Activated T-helper 1 cell treated with Interleukin-2 at 50 U/mL for 16 hours (primary cell): ENCODE measurements around the gene EHBP1.

Experiments used
- DNase-seq: peaks from one replicate; pipeline ENCODE4 v3.0.0-alpha.2; 2020; ENCODE audit warnings: low read depth

The EHBP1 gene

DNA sequence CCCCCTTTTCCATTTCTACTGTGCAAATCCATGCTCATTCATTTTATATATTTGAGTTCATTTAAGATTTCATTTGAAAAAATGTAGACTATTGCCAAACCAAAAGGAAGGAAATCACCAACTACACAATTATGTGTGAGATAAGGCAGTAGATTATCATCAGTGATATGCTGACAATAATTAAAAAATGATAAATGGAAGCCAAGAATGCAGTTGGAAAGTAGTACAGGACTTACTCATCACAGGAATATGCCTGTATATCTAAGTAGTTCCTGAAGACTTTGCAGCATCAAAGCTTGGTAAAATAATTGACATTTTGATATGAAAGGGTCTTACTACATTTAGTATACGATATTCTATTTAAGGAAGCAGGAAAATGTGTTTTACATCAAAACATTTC lies 179.0 kb downstream of the EHBP1 start:
- no peak for DNase-seq

DNA sequence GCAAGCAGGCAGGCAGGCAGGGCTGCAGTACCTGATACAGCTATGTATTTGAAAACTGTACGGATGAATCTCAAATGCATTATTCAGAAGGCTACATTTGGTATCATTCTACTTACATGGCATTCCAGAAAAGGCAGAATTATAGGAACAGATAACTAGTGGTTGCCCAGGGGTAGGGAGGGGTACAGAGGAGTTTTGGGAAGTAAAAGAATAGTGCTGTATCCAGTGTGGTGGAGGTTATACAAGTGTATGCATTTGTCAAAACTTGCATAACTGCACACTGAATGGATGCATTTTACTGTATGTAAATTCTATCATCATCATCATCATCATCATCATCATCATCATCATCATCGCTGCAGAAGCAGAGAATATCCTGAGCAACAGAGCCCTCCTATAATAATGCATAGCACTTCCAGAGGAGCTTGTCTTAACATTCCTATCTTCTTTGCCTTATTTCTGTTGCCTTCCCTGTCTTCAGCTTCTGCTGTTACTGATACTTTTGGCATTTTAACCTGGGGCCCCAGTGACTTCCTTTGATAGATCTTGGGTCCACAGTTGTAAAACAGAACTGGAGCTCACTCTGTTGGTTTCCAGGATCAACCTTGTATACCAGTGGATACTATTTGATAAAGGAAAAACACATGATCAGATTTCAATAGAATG lies 189.6 kb downstream of the EHBP1 start:
- DNase-seq, result no peak

DNA sequence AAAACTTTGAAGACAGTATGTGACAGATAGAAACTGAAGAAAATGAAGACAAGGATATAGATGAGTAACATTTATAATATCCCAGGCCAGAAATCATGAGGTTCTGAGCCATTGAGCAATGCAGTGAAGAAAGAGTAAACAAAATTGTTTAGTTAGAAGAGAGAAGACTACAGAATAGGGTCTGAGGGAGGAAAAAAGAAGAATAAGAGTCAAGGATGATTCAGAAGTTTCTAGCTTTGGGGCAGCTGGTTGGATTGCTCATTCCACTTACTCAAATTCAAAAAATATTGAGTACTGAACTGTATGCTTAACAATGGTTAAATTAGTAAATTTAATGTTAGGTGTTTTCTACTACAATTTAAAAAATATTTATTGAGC lies 190.1 kb downstream of the EHBP1 start:
- DNase-seq, result no peak

DNA sequence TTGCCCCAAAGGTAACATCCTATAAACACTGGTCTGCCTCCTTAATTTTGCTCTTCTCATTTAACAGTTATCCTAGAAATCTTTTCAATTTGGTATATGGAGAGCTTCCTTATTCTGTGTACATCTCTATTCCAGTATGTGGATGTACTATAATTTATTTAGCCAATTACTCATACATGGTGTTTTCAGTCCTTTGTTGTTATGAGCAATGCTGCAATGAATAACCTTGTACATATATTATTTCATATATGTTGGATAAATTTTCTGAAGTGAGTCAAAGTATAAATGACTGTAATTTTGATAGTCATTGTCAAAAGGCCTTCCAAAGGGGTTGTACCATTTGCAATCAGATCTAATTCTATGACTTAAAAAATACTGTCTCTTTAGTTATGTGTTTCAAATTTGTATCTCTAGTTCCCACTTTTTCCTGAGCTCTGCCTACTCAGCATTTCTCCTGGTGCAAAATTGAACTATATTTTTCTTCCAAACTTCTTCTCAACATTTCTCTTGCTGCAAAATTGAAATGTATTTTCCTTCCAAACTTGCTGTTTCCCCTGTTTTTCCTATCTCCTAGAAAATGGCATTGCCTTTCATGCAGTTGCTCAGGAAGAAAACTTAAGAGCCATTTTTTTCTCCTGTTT lies 191.8 kb downstream of the EHBP1 start:
- DNase-seq, result no peak

DNA sequence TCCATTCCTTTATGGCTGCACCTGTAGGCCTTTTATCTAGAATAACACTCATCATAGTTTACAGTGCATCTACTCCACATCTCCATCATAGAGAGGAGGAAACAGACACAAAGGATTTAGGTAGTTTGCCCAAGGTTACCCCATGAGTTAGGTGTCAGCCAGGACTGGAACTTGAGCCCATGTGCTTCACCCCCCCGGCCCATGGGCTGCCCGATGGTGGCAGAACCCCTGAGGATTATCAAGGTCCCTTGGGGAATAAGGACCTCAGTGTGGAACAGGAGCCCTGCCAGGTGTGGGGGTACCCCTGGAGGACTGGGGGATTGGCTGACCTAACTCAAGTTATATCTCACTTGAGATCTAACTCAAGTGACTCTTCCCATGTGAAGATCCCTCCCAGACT lies 198.8 kb downstream of the EHBP1 start:
- DNase-seq, result no peak

DNA sequence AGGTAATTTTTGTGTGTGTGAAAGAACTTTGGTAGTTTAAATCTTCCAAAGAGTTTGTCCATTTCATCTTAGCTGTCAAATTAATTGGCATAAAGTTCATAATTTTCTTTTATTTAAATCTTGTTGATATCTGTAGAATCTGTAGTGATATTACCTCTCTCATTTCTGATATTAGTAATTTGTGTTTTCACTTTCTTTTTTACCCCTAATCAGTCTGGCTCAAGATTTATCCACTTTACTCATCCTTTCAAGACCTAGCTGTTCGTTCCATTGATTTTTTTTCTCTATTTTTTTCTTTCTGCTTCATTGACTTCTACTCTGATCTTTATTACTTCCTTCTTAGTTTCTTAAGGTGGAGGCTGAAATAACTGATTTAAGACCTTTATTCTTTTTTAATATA lies 202.6 kb downstream of the EHBP1 start:
- no peak for DNase-seq

DNA sequence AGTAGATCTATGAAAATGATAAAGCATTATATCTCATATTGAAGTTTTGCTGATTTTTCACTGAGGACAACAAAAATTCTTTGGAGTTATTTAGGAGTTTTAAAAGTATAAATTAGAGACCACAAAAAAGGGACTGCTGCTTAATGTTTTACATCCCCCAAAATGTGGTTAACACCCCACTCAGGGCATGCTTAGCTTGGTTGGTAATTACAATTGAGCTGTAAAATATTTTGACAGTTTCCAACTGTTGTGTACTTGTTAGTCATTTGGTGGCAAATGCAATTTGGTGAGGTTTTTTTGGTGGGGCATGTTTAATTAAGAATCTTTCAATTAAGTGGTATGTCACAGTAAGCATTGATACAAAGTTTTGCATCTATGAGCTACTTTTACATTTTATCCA lies 207.8 kb downstream of the EHBP1 start:
- no peak for DNase-seq

DNA sequence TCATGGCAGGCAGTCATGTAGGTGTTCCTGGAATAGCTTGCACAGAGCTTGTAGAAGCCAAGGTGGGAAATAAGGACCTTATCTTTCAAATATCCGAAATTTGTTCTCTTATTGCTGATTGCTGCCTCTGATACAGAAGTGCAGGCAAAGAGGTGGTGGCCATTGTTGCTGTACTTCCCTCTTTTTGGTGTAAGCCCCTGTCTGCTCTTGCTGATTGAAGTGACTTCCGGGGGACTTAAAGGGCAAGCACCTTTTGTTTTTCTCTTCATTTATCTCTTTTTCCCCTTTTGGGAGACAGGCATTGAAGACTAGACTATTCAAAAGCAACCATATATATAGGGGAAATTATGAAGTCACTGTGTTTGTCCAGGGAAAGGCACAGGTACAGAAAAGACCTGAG lies 213.5 kb downstream of the EHBP1 start:
- no peak for DNase-seq

DNA sequence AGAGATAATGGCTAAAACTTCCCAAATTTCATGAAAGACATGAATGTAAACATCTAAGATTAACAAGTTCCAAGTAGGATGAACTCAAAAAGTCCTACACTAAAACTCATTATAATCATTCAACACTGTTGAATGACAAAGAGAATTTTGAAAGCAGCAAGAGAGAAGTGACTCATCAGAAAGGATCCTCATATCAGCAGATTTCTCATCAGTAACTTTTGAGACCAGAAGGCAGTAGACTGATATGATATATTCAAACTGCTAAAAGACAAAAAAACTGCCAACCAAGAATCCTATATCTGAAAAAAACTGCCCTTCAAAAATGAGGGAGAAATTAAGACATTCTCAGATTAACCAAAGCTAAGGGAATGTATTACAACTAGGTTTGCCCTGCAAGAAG lies 214.6 kb downstream of the EHBP1 start:
- no peak for DNase-seq

DNA sequence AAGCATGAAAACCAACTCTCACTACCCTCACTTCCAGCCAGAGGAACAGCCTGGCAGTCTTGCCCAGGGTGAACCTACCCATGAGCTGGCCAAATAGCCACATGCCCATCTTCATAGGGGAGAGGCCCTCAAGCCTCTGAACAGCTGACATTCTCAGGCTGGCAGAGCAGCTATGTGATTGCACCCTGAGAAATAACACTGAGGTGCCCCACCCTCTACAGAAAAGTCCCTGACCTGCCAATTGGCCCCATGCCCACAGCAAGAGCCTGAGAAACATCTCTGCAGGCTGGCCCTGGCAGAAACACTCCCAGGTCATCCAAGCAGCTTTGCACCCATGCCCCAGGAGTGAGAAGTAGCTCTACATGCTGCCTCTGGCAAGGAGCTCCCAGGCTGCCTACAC lies 217.7 kb downstream of the EHBP1 start:
- no peak for DNase-seq

DNA sequence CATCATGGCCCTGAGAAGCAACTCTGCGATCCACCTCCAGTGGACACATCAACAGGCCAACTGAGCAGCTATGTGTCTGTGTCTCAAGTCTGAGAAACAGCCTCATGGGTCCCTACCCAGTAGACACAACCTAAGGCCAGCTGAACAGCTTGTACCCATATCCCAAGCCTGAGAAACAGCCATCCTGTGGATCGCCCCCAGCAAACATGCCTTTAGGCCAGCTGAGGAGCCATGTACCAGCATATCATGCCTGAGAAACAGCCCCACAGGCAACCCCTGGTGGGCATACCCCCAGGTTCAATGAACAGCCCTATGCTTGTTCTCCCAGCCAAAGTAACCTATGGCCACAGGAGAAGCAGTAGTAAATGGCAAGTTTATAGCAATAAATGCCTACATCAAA lies 218.4 kb downstream of the EHBP1 start:
- DNase-seq, result no peak

DNA sequence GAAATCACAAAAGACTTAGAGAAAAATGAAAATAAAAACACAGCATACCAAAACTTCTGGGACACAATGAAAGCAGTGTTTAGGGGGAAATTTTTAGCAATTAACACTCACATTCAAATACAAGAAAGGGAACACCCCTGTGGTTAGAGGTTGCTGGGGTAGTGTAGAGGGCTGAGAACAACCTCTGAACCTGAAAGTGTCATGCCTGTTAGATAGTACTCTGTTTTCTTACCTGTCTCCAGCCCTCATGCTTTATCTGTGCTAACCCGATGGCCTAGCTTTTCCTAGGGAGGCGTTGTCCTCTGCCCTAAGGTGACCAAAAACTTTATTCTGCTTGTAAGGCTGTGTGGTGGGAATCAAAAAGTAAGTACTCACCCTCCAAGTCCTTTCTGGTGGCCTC lies 222.5 kb downstream of the EHBP1 start:
- DNase-seq, result no peak

DNA sequence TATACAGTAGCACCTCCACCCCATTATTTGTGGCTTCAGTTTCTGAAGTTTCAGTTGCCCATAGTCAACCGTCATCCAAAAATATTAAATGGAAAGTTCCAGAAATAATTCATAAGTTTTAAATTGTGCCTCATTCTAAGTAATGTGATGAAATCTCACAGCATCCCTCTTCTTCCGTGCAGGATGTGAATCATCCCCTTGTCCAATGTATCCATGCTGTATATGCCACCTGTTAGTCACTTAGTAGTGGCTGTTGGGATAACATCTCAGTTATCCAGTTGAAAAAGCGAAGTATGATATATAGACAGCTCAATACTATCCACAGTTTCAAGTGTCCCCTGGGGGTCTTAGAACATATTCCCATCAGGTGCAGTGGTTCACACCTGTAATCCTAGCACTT lies 226.0 kb downstream of the EHBP1 start:
- DNase-seq, result no peak

DNA sequence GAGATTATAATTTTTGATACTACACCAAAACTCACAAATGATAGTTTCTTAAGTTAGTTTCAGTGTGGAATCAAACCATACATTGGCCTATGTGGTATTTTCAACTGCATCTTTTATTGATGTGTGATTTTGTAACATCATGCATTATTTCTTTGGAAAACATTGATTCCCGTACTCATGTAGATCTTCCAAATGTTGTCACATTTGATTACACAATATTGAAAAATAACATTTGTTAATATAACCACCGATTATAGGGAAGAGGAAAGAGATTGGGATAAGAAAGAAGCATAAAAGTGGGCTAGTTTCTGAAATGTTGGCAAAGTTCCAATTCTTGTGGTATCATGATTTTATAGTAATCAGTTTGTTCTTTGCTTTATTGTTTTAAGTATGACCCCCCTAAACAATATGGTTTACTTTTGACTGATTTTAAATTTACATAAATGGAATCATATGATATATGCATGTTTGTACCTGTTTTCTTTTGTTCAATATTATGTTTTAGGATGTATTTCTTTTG lies 227.9 kb downstream of the EHBP1 start:
- DNase-seq, result no peak

DNA sequence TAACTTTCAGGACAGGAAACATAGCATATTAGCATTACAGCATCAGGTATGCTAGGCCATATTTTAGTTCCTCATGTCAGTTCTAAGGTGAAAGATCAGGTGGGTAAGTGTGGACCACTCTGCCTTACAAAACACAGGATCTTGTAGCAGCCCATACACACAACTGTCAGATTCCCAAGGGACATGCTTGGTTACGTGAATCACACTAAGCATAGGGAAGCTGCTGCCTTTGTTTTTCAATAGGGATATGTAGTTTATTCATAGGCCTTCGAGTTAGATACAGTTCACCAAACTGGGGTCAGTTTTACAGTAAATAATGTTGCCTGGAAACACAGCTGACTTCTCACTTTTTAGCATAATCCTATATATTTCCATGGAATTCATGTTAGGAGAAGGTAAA lies 229.0 kb downstream of the EHBP1 start:
- no peak for DNase-seq

DNA sequence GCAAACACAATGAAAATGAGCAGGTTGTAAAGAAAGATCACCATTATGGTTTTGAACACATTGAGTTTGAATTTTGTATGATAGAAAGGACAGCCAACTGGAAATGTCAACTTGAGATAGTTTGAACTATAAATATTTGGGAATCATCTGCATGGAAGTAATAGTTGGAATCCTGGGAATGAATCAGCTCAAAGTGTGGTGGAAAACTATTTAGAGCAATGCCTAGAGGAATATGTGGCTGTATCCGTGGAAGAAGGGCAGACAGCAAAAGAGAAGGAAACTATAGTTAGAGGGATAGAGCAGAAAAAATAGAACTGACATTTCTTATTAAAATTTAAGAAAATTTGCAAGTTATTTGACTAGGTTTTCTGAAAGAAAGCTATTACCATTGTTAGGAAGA lies 232.6 kb downstream of the EHBP1 start:
- DNase-seq, result no peak

DNA sequence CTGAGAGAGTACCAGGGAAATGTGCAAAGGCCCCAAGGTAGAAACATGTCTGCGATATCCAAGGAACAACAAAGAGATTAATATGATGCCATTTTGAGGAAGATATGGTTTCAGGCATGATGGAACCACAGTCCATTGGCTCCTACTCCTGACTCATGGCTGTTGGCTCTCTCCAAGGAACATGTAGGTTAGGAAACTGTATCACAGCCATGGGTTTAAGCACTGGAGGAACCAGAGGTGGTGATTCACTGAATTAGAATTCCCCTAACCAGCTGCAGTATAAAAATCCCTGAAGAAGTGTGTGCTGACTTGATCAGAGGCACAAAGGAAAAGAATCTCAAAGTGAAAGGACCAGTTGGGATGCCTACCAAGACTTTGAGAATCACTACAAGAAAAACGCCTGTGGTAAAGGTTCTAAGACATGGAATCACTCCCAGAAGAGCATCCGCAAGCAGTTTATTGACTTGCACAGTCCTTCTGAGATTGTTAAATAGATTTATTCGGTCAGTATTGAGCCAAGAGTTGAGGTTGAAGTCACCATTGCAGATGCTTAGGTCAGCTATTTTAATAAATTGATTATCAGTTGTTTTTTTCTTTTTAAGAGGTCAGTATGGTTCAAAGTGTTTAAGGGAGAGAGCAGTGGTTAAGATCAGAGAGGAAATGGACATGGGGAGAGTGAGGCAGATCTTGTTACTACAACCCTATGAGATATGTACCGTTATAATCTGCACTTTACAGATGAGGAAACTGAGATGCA lies 234.4 kb downstream of the EHBP1 start:
- DNase-seq, result no peak

DNA sequence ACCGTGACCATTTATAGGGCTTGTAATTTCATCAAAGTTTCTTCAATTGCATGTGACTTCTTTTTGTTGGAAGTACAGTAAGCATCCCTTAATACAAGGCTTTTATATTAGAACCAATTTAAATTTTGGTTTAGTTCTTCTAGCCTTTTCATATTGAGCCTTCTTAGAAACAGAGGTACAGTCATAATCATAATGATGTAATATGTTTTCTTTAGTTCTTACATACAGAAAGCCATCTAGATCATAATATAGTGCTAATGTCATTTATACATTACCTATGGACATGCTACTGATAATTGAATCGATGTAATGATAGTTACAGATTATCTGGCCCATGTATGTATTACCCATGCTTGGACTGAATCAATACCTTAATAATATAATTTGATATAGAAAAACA lies 235.2 kb downstream of the EHBP1 start:
- no peak for DNase-seq

DNA sequence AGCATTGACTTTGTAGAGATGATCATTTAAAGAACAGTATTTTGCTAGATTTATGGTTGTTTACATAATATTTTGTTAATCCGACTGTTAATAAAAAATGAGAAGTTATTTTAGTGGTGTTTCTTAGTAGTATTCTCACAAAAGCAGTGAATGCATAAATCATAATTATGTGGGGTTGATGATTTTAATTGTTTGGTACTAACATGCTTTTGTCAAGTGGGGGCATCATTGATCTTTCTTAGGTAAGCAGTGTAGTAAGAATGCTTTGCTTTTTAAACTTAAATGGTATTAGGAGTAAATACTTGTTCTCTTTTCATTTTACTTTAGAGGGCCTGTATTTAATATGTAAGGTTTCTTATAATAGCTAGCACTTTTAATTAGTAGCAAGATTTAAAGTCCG lies 235.9 kb downstream of the EHBP1 start:
- DNase-seq, result no peak

DNA sequence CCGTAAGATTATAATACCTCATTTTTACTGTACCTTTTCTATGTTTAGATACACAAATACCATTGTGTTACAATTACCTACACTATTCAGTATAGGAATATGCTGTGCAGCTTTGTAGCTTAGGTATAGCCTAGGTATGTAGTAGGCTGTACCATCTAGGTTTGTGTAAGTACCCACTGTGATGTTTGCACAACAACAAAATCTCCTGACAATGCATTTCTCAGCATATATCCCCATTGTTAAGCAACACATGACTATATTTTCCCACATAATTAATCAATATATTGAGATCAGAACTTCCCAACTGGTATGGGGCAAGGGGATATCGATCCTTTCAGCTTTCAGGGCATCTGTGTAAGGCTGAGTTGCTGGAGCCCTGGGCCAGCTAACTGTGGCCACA lies 238.8 kb downstream of the EHBP1 start:
- DNase-seq, result no peak

DNA sequence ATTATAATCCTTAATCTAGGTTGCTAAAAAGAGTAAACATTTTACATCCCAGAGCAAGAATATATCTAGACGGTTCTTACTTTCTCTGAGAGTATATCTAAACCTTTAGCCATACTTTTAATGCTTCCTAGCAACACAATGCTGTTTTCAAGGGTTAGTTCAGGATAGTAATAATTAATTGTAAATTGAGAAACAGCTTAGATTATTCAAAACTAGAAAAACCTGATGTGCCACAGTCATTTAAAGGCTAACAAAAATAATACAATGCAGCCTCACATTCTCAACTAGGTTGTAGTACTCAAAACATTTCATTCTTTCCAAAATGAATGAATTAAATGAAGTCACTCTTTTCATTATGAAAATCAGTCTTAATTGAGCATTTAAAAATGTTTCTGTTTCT lies 241.9 kb downstream of the EHBP1 start:
- no peak for DNase-seq

DNA sequence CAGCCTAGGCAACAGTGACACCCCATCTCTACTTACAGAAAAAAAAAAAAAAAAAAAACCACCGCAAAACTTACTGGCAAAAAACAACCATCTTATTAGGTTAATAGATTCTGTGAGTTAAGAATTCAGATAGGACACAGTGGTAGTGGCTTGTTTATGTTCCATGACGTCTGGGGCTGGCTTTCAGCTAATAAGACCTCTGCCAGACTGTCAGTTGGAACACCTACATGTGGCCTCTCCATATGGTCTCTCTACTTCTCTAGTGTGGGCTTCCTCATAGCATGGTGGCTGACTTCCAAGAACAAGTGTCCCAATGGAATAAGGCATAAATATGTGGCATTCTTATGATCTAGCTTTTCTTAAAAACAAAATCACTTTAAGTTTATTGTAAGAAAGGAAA lies 251.1 kb downstream of the EHBP1 start:
- no peak for DNase-seq

DNA sequence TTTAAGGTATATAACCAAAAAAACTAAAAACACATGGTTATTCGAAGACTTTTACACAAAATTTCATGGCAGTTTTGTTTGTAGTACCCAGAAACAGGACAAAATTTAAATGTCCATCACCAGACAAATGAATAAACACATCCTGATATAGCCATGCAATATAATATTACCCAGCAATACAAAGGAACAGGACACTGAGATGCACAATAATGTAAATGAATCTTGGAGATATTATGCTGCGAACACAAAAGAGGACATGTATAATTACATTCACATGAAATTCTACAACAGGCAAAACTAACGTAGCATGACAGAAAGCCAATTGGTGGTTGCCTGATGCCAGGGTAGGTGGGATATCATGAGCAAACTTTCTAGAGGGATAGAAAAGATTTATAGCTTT lies 252.7 kb downstream of the EHBP1 start:
- no peak for DNase-seq
